ENCODE data around the gene TARS3.

Gene TARS3

GRCh38 chr15:101727186-101727585 lies 2.9 kb upstream of the TARS3 start:
- H3K9me3 ChIP-seq (ENCODE audit: insufficient read depth, low read depth, low read length): peaks cover 3% of the 10 kb centered on the region; the same call in 1 of the 2 replicates
- peaks cover 10% of the 10 kb centered on the region for H3F3A ChIP-seq (ENCODE audit: low read depth)
- H3K36me3 ChIP-seq (ENCODE audit: insufficient read depth, low read length): no peaks in the 10 kb centered on the region
- H3K79me2 ChIP-seq (ENCODE audit: insufficient read depth, low read length): no peaks in the 10 kb centered on the region
- H3K4me3 ChIP-seq (ENCODE audit: low read length, poor library complexity, severe bottlenecking): no peak overlapping the region
- H4K20me1 ChIP-seq (ENCODE audit: insufficient read depth, low read length, poor library complexity, severe bottlenecking): no peaks in the 10 kb centered on the region
- no peak overlapping the region for H3K9ac ChIP-seq (ENCODE audit: low read depth, low read length, poor library complexity, severe bottlenecking)
- H3K4me1 ChIP-seq (ENCODE audit: insufficient read depth, low read length, poor library complexity, severe bottlenecking): peaks cover 11% of the 10 kb centered on the region
- no peak overlapping the region for H3K4me2 ChIP-seq (ENCODE audit: low read depth, low read length, poor library complexity, severe bottlenecking)
- H3K9me2 ChIP-seq (replicated peaks; ENCODE audit: low read depth, low read length): no peaks in the 10 kb centered on the region
- no peaks in the 10 kb centered on the region for H3K27me3 ChIP-seq (ENCODE audit: insufficient read depth, low read length, poor library complexity, severe bottlenecking)
- H2AFZ ChIP-seq (ENCODE audit: low read length): no peak overlapping the region
- TF ChIP-seq EZH2phosphoT487 (IDR thresholded peaks at IDR 0.05; ENCODE audit: borderline replicate concordance): no peak
- TF ChIP-seq, protein P1, sequence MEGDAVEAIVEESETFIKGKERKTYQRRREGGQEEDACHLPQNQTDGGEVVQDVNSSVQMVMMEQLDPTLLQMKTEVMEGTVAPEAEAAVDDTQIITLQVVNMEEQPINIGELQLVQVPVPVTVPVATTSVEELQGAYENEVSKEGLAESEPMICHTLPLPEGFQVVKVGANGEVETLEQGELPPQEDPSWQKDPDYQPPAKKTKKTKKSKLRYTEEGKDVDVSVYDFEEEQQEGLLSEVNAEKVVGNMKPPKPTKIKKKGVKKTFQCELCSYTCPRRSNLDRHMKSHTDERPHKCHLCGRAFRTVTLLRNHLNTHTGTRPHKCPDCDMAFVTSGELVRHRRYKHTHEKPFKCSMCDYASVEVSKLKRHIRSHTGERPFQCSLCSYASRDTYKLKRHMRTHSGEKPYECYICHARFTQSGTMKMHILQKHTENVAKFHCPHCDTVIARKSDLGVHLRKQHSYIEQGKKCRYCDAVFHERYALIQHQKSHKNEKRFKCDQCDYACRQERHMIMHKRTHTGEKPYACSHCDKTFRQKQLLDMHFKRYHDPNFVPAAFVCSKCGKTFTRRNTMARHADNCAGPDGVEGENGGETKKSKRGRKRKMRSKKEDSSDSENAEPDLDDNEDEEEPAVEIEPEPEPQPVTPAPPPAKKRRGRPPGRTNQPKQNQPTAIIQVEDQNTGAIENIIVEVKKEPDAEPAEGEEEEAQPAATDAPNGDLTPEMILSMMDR (conservative IDR thresholded peaks at IDR 0.05; ENCODE audit: low read length): no peak

DNA sequence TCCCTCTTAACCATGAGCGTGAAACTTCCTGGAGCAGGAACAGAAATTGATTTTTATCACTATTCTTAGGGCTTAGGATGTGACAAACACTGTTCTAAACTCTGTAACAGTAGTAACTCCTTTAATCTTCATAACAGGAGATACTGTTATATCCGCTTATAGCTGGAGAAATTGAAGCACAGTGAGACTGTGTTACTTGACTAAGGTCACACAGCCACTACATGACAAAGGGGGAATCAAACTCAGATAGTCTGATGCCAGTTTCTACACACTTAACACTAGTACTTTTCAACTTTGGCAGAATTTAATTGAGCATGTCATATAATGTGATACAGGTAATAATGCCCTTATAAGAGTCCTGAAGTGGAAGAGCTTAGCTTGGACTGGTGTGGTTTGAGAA lies 800 bp upstream of the TARS3 start:
- no peaks in the 10 kb centered on the region for H4K20me1 ChIP-seq (ENCODE audit: insufficient read depth, low read length, poor library complexity, severe bottlenecking)
- peak overlapping the region; percentile 42 for H3K4me2 ChIP-seq (ENCODE audit: low read depth, low read length, poor library complexity, severe bottlenecking)
- H3F3A ChIP-seq (ENCODE audit: low read depth): peaks cover 10% of the 10 kb centered on the region
- H3K9me2 ChIP-seq (replicated peaks; ENCODE audit: low read depth, low read length): no peaks in the 10 kb centered on the region
- H3K4me3 ChIP-seq (ENCODE audit: low read length, poor library complexity, severe bottlenecking): no peak overlapping the region
- H3K9me3 ChIP-seq (ENCODE audit: insufficient read depth, low read depth, low read length): peaks cover 3% of the 10 kb centered on the region; the same call in 1 of the 2 replicates
- H3K79me2 ChIP-seq (ENCODE audit: insufficient read depth, low read length): no peaks in the 10 kb centered on the region
- peaks cover 5% of the 10 kb centered on the region; the same call in 1 of the 2 replicates for H3K36me3 ChIP-seq (ENCODE audit: insufficient read depth, low read length)
- no peak overlapping the region for H3K9ac ChIP-seq (ENCODE audit: low read depth, low read length, poor library complexity, severe bottlenecking)
- H3K27me3 ChIP-seq (ENCODE audit: insufficient read depth, low read length, poor library complexity, severe bottlenecking): no peaks in the 10 kb centered on the region
- peaks cover 15% of the 10 kb centered on the region for H3K4me1 ChIP-seq (ENCODE audit: insufficient read depth, low read length, poor library complexity, severe bottlenecking)
- H2AFZ ChIP-seq (ENCODE audit: low read length): no peak overlapping the region; the same call in 1 of the 2 replicates
- TF ChIP-seq EZH2phosphoT487 (IDR thresholded peaks at IDR 0.05; ENCODE audit: borderline replicate concordance): no peak
- TF ChIP-seq, protein P1 (conservative IDR thresholded peaks at IDR 0.05; ENCODE audit: low read length): no peak

- H4K20me1 ChIP-seq (ENCODE audit: insufficient read depth, low read length, poor library complexity, severe bottlenecking): no peaks in the 10 kb centered on the region
- H3K36me3 ChIP-seq (ENCODE audit: insufficient read depth, low read length): peaks cover 5% of the 10 kb centered on the region; the same call in 1 of the 2 replicates
- no peak overlapping the region for H3K9ac ChIP-seq (ENCODE audit: low read depth, low read length, poor library complexity, severe bottlenecking)
- peak overlapping the region; percentile 42 for H3K4me2 ChIP-seq (ENCODE audit: low read depth, low read length, poor library complexity, severe bottlenecking)
- no peaks in the 10 kb centered on the region for H3K9me2 ChIP-seq (replicated peaks; ENCODE audit: low read depth, low read length)
- H3K9me3 ChIP-seq (ENCODE audit: insufficient read depth, low read depth, low read length): peaks cover 3% of the 10 kb centered on the region; the same call in 1 of the 2 replicates
- no peaks in the 10 kb centered on the region for H3K27me3 ChIP-seq (ENCODE audit: insufficient read depth, low read length, poor library complexity, severe bottlenecking)
- TF ChIP-seq, protein P1 (conservative IDR thresholded peaks at IDR 0.05; ENCODE audit: low read length): no peak
- no peak for TF ChIP-seq EZH2phosphoT487 (IDR thresholded peaks at IDR 0.05; ENCODE audit: borderline replicate concordance)
- H3K4me3 ChIP-seq (ENCODE audit: low read length, poor library complexity, severe bottlenecking): peak overlapping the region; percentile 26
- H2AFZ ChIP-seq (ENCODE audit: low read length): no peak overlapping the region; the same call in 1 of the 2 replicates
- peaks cover 10% of the 10 kb centered on the region for H3F3A ChIP-seq (ENCODE audit: low read depth)
- no peaks in the 10 kb centered on the region for H3K79me2 ChIP-seq (ENCODE audit: insufficient read depth, low read length)
- peaks cover 15% of the 10 kb centered on the region for H3K4me1 ChIP-seq (ENCODE audit: insufficient read depth, low read length, poor library complexity, severe bottlenecking)
Observed at GRCh38 chr15:101724675-101725005, 367 bp upstream of the TARS3 start.
